Neural progenitor cell (in vitro differentiated cells): ENCODE measurements around the gene MESD. TPM values are rescaled to one million over a fixed set of nuclear protein-coding genes. Genes with fewer than 3 reads are reported as not detected.
A peak's percentile ranks its signal among the peaks of the same experiment; 100 is the strongest.

Experiments
- DNase-seq: peaks from one replicate; pipeline ENCODE4 v3.0.0-alpha.2; 2016; ENCODE audit warnings: low spot score
- H2AFZ ChIP-seq: fragments of 200-600 bp; sonication (generic); replicated peaks from 2 replicates; pipeline ENCODE4 v1.6.1; 2016; ENCODE audit warnings: antibody characterized with exemption
- H3F3A ChIP-seq: fragments of 200-600 bp; sonication (generic); 2 replicates; pipeline ENCODE4 v1.6.1; 2016; ENCODE audit warnings: antibody characterized with exemption, low read depth
- H3K27ac ChIP-seq: fragments of 200-600 bp; sonication (generic); 2 replicates; pipeline ENCODE4 v1.5.1; 2016; ENCODE audit warnings: mild to moderate bottlenecking
- H3K27me3 ChIP-seq: fragments of 200-600 bp; sonication (generic); 2 replicates; pipeline ENCODE4 v1.6.1; 2016; ENCODE audit warnings: mild to moderate bottlenecking, moderate library complexity
- H3K36me3 ChIP-seq: fragments of 200-600 bp; sonication (generic); 2 replicates; pipeline ENCODE4 v1.5.1; 2016
- H3K4me1 ChIP-seq: fragments of 200-600 bp; sonication (generic); 2 replicates; pipeline ENCODE4 v1.6.1; 2016; ENCODE audit warnings: mixed run types
- H3K4me2 ChIP-seq: fragments of 200-600 bp; sonication (generic); 2 replicates; pipeline ENCODE4 v1.6.1; 2016
- H3K4me3 ChIP-seq: fragments of 200-600 bp; sonication (generic); 2 replicates; pipeline ENCODE4 v1.5.1; 2016
- H3K79me2 ChIP-seq: fragments of 200-600 bp; sonication (generic); 2 replicates; pipeline ENCODE4 v1.6.1; 2016; ENCODE audit warnings: low read depth
- H3K9ac ChIP-seq: fragments of 200-600 bp; sonication (generic); 2 replicates; pipeline ENCODE4 v1.6.1; 2016
- H3K9me3 ChIP-seq: fragments of 200-600 bp; sonication (generic); 2 replicates; pipeline ENCODE4 v1.5.1; 2016; ENCODE audit warnings: low read depth
- H4K20me1 ChIP-seq: fragments of 200-600 bp; sonication (generic); 2 replicates; pipeline ENCODE4 v1.6.1; 2016; ENCODE audit warnings: low read depth
- H3K27ac Mint-ChIP-seq: 3 replicates; pipeline ENCODE4 v1.8.0; 2021; ENCODE audit warnings: mixed read lengths
- H3K27me3 Mint-ChIP-seq: 2 replicates; pipeline ENCODE4 v1.8.0; 2022; ENCODE audit warnings: low read depth, mild to moderate bottlenecking, inconsistent platforms, moderate library complexity, mixed read lengths; ENCODE audit not compliant: insufficient read depth
- H3K36me3 Mint-ChIP-seq: 3 replicates; pipeline ENCODE4 v1.8.0; 2021; ENCODE audit warnings: mixed read lengths
- H3K4me1 Mint-ChIP-seq: 3 replicates; pipeline ENCODE4 v1.8.0; 2021; ENCODE audit warnings: mixed read lengths
- H3K4me3 Mint-ChIP-seq: 3 replicates; pipeline ENCODE4 v1.8.0; 2021; ENCODE audit warnings: mild to moderate bottlenecking, moderate library complexity, mixed read lengths
- H3K9me3 Mint-ChIP-seq: 3 replicates; pipeline ENCODE4 v1.8.0; 2020; ENCODE audit warnings: mixed read lengths
- EZH2 ChIP-seq: fragments of 200-600 bp; sonication (generic); IDR thresholded peaks from 2 replicates; pipeline ENCODE4 v1.6.1; 2017; ENCODE audit warnings: antibody characterized with exemption, mild to moderate bottlenecking, moderate library complexity
- EZH2phosphoT487 ChIP-seq: fragments of 200-600 bp; sonication (generic); IDR thresholded peaks from 2 replicates; pipeline ENCODE4 v1.6.1; 2017; ENCODE audit warnings: antibody characterized with exemption
- total RNA-seq: library from RNA; depleted of rRNA; stranded (reverse); fragments of >200 nt; gene quantifications from 2 replicates; pipeline ENCODE4 v1.2.3, GENCODE V29; 2015; ENCODE audit warnings: low replicate concordance
- TF ChIP-seq, protein P1 (sequence below): fragments of 200-600 bp; sonication (generic); IDR thresholded peaks from 2 replicates; pipeline ENCODE4 v1.5.1; 2017; ENCODE audit warnings: antibody characterized with exemption, mild to moderate bottlenecking

MESD gene
- total RNA-seq, 1 donor from 2014 or later = 31.5 TPM

DNA sequence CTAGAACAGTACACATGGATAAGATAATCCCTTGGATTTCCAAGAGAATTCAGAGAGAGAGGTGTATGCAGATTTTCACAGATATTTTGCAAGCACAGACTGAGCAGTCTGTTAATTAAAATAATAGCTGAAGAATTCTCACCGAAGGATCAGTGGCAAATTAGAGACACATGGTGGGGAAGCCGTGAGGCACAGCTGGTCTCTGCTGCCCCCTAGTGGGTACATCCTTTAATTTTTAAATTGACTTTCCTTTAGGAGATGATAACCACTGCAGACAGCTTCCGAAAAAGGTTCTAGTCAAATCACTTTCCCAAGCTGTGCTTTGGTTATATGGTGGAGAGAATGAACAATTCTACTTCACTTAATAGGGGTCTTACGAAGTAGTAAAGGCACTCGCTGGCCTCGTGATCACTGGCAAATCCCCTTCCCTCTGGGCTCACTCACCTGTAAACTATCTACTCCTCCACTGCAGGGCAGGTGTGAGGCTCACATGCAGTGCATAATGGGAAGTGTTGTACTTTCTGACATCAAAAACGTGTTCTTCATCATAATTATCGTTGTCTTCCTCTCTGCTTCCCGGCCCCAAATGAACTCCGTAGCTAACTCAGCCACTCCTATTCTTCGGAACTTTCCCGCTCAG is 19.5 kb downstream of the MESD start:
- H3K4me3 Mint-ChIP-seq = no peak overlapping the region
- H3K27me3 Mint-ChIP-seq = peaks cover 2% of the 10 kb centered on the region
- peaks cover 8% of the 10 kb centered on the region for H3K4me1 Mint-ChIP-seq
- Histone ChIP-seq H2AFZ (no peak overlapping the region), H3K9me3 (peaks cover 3% of the 10 kb centered on the region), H3K27me3 (no peaks in the 10 kb centered on the region), H3K4me2 (no peak overlapping the region), H3F3A (peaks cover 9% of the 10 kb centered on the region), H3K4me3 (no peak overlapping the region), H3K79me2 (peaks cover 19% of the 10 kb centered on the region), H3K36me3 (no peaks in the 10 kb centered on the region), H4K20me1 (peaks cover 23% of the 10 kb centered on the region), H3K27ac (no peak overlapping the region), H3K4me1 (peaks cover 13% of the 10 kb centered on the region), H3K9ac (no peak overlapping the region)
- no peak overlapping the region for H3K27ac Mint-ChIP-seq
- TF ChIP-seq EZH2phosphoT487 (no peak), EZH2 (no peak)
- TF ChIP-seq, protein P1, sequence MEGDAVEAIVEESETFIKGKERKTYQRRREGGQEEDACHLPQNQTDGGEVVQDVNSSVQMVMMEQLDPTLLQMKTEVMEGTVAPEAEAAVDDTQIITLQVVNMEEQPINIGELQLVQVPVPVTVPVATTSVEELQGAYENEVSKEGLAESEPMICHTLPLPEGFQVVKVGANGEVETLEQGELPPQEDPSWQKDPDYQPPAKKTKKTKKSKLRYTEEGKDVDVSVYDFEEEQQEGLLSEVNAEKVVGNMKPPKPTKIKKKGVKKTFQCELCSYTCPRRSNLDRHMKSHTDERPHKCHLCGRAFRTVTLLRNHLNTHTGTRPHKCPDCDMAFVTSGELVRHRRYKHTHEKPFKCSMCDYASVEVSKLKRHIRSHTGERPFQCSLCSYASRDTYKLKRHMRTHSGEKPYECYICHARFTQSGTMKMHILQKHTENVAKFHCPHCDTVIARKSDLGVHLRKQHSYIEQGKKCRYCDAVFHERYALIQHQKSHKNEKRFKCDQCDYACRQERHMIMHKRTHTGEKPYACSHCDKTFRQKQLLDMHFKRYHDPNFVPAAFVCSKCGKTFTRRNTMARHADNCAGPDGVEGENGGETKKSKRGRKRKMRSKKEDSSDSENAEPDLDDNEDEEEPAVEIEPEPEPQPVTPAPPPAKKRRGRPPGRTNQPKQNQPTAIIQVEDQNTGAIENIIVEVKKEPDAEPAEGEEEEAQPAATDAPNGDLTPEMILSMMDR = peak; percentile 92
- DNase-seq = peak; percentile 74
- peaks cover 10% of the 10 kb centered on the region for H3K36me3 Mint-ChIP-seq
- H3K9me3 Mint-ChIP-seq = no peaks in the 10 kb centered on the region

GRCh38 chr15:80969316-80969715 is 20.3 kb downstream of the MESD start:
- H3F3A ChIP-seq = peaks cover 9% of the 10 kb centered on the region
- peaks cover 5% of the 10 kb centered on the region for H3K36me3 ChIP-seq
- H3K4me3 ChIP-seq = no peak overlapping the region
- peaks cover 13% of the 10 kb centered on the region for H3K4me1 ChIP-seq
- peaks cover 17% of the 10 kb centered on the region for H4K20me1 ChIP-seq
- H3K4me3 Mint-ChIP-seq = no peak overlapping the region
- no peak for TF ChIP-seq EZH2phosphoT487
- TF ChIP-seq EZH2 = no peak
- TF ChIP-seq, protein P1 = no peak
- H3K9me3 ChIP-seq = peaks cover 11% of the 10 kb centered on the region
- no peak overlapping the region for H3K4me2 ChIP-seq
- H2AFZ ChIP-seq = no peak overlapping the region
- H3K36me3 Mint-ChIP-seq = peaks cover 14% of the 10 kb centered on the region
- H3K27me3 ChIP-seq = no peaks in the 10 kb centered on the region
- H3K27ac Mint-ChIP-seq = no peak overlapping the region
- H3K9ac ChIP-seq = no peak overlapping the region
- peaks cover 16% of the 10 kb centered on the region for H3K79me2 ChIP-seq
- peaks cover 2% of the 10 kb centered on the region for H3K27me3 Mint-ChIP-seq
- peaks cover 8% of the 10 kb centered on the region for H3K9me3 Mint-ChIP-seq
- DNase-seq = no peak
- H3K4me1 Mint-ChIP-seq = peaks cover 8% of the 10 kb centered on the region
- H3K27ac ChIP-seq = no peak overlapping the region

- Histone ChIP-seq H3K4me1 (peaks cover 13% of the 10 kb centered on the region), H3K9ac (no peak overlapping the region), H3K9me3 (peaks cover 11% of the 10 kb centered on the region), H4K20me1 (peaks cover 9% of the 10 kb centered on the region), H3K79me2 (peaks cover 12% of the 10 kb centered on the region), H3K36me3 (peaks cover 5% of the 10 kb centered on the region), H3K27me3 (no peaks in the 10 kb centered on the region), H3K4me3 (no peak overlapping the region), H3K27ac (no peak overlapping the region), H3K4me2 (no peak overlapping the region), H3F3A (peaks cover 9% of the 10 kb centered on the region), H2AFZ (no peak overlapping the region)
- Mint-ChIP-seq H3K4me3 (no peak overlapping the region), H3K27me3 (peaks cover 2% of the 10 kb centered on the region), H3K4me1 (no peaks in the 10 kb centered on the region), H3K9me3 (peaks cover 12% of the 10 kb centered on the region), H3K27ac (no peak overlapping the region), H3K36me3 (peaks cover 21% of the 10 kb centered on the region)
- TF ChIP-seq, protein P1 = no peak
- TF ChIP-seq EZH2 (no peak), EZH2phosphoT487 (no peak)
- DNase-seq = no peak
These were observed 21.6 kb downstream of the MESD start for GRCh38 chr15:80967991-80968510.
